OCI-LY1 (cell line): ENCODE measurements around the gene PPIP5K1.
"Not testable (repeated sequence)": the region's sequence is repeated elsewhere in the genome, so short reads cannot be mapped to it uniquely, and the experiment has no call there.

ENCODE experiments used
- EZH2 ChIP-seq: fragments of 200-600 bp; sonication (generic), shearing (Covaris generic); IDR thresholded peaks from 2 replicates; pipeline ENCODE4 v1.8.0; 2017; ENCODE audit warnings: borderline replicate concordance, mixed run types, mild to moderate bottlenecking, antibody characterized with exemption, low read length, moderate library complexity, mixed read lengths
- TF ChIP-seq, protein P1 (sequence below): fragments of 200-600 bp; sonication (generic), shearing (Covaris generic); IDR thresholded peaks from 2 replicates; pipeline ENCODE4 v1.5.1; 2017; ENCODE audit warnings: mild to moderate bottlenecking, antibody characterized with exemption, low read length, moderate library complexity, mixed read lengths

DNA sequence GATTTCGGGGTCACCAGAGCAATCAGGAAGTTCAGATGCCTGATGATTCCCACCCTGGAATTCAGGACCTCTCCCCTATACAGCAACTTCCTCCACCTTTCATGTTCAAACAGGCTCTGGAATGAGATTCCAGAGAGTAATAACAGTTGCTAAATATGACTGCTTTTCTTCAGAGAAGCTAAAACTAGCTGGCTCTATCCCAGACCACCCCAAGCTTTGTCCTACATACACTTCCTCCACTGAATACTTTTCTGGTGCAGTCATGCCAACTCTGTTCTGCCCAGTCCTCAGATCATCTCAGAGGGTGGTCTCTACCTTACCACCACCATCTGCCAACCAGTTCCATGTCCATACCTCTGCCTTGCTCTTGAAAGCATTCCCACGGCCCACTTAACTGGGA is 23.4 kb downstream of the PPIP5K1 start:
- TF ChIP-seq EZH2: not testable (repeated sequence)
- TF ChIP-seq, protein P1, sequence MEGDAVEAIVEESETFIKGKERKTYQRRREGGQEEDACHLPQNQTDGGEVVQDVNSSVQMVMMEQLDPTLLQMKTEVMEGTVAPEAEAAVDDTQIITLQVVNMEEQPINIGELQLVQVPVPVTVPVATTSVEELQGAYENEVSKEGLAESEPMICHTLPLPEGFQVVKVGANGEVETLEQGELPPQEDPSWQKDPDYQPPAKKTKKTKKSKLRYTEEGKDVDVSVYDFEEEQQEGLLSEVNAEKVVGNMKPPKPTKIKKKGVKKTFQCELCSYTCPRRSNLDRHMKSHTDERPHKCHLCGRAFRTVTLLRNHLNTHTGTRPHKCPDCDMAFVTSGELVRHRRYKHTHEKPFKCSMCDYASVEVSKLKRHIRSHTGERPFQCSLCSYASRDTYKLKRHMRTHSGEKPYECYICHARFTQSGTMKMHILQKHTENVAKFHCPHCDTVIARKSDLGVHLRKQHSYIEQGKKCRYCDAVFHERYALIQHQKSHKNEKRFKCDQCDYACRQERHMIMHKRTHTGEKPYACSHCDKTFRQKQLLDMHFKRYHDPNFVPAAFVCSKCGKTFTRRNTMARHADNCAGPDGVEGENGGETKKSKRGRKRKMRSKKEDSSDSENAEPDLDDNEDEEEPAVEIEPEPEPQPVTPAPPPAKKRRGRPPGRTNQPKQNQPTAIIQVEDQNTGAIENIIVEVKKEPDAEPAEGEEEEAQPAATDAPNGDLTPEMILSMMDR: not testable (repeated sequence)
